Fibroblast of lung (primary cell): Measurements from ENCODE around the gene CCDC171. TPM values are rescaled to one million over a fixed set of nuclear protein-coding genes. Genes with fewer than 3 reads are reported as not detected.
A peak's percentile ranks its signal among the peaks of the same experiment; 100 is the strongest.

Experiments
- DNase-seq, 2 donors: peaks; one replicate each; pipeline versions ENCODE4 v3.0.0 to v3.0.0-alpha.2; 2010; ENCODE audit warnings: low read depth in 2 of 2
- H2AFZ ChIP-seq: 2 replicates; pipeline ENCODE4 v1.5.1; 2012; ENCODE audit warnings: low read length, control low read depth, inconsistent platforms
- H3K27ac ChIP-seq: 2 replicates; pipeline ENCODE4 v1.5.1; 2011; ENCODE audit warnings: low read length, control low read depth; ENCODE audit not compliant: insufficient read depth
- H3K27me3 ChIP-seq: 2 replicates; pipeline ENCODE4 v1.5.1; 2011; ENCODE audit warnings: mild to moderate bottlenecking, low read length; ENCODE audit not compliant: control insufficient read depth, insufficient read depth
- H3K36me3 ChIP-seq: 2 replicates; pipeline ENCODE4 v1.5.1; 2011; ENCODE audit warnings: low read length; ENCODE audit not compliant: control insufficient read depth, insufficient read depth
- H3K4me1 ChIP-seq: 2 replicates; pipeline ENCODE4 v1.5.1; 2011; ENCODE audit warnings: low read length; ENCODE audit not compliant: control insufficient read depth, insufficient read depth; ENCODE audit errors: extremely low read depth
- H3K4me2 ChIP-seq: 2 replicates; pipeline ENCODE4 v1.5.1; 2011; ENCODE audit warnings: low read length, control low read depth; ENCODE audit not compliant: insufficient read depth; ENCODE audit errors: extremely low read depth
- H3K4me3 ChIP-seq, 4 experiments: fragments of 200-600 bp in 1 of 4; sonication (generic) in 1 of 4; replicated peaks in 1 of 4; 2 replicates each; pipeline ENCODE4 v1.5.1; 2011 to 2016; ENCODE audit warnings: low read length in 4 of 4, low read depth in 3 of 4, mild to moderate bottlenecking in 3 of 4, control low read depth in 2 of 4, inconsistent platforms in 1 of 4, mixed read lengths in 1 of 4; ENCODE audit not compliant: insufficient read depth in 1 of 4; ENCODE audit errors: control extremely low read depth in 1 of 4
- H3K79me2 ChIP-seq: 2 replicates; pipeline ENCODE4 v1.5.1; 2012; ENCODE audit warnings: mild to moderate bottlenecking, low read length, inconsistent platforms; ENCODE audit not compliant: control insufficient read depth, insufficient read depth
- H3K9ac ChIP-seq: 2 replicates; pipeline ENCODE4 v1.5.1; 2011; ENCODE audit warnings: mild to moderate bottlenecking, low read length, control low read depth; ENCODE audit not compliant: insufficient read depth
- H3K9me3 ChIP-seq: 2 replicates; pipeline ENCODE4 v1.5.1; 2012; ENCODE audit warnings: low read depth, low read length; ENCODE audit not compliant: control insufficient read depth, insufficient read depth
- H4K20me1 ChIP-seq: 2 replicates; pipeline ENCODE4 v1.5.1; 2011; ENCODE audit warnings: low read length; ENCODE audit not compliant: control insufficient read depth, insufficient read depth; ENCODE audit errors: extremely low read depth
- EZH2 ChIP-seq: IDR thresholded peaks from 2 replicates; pipeline ENCODE4 v1.5.1; 2012; ENCODE audit warnings: low read length, control low read depth, mild to moderate bottlenecking; ENCODE audit errors: missing control alignments
- polyA plus RNA-seq, 2 donors: library from polyadenylated mRNA; depleted of rRNA in 1 of 2; stranded (reverse) in 1 of 2; unstranded in 1 of 2; fragments of >200 nt; gene quantifications; 2 replicates each; pipeline ENCODE4 v1.2.1, GENCODE V29; 2011 to 2012; ENCODE audit warnings: missing spikeins in 1 of 2
- total RNA-seq: library from RNA; depleted of rRNA; stranded (reverse); fragments of >200 nt; gene quantifications from 2 replicates; pipeline ENCODE4 v1.2.1, GENCODE V29; 2014
- TF ChIP-seq, protein P1 (sequence below), 2 donors: IDR thresholded peaks in 1 of 2; conservative IDR thresholded peaks in 1 of 2; 1 replicate in 1 of 2; 2 replicates in 1 of 2; pipeline ENCODE4 v1.5.1; 2011 to 2012; ENCODE audit warnings: low read length in 2 of 2, control low read depth in 1 of 2, inconsistent platforms in 1 of 2, low read depth in 1 of 2, mild to moderate bottlenecking in 1 of 2

CCDC171 gene
- total and polyA plus RNA-seq, 2 donors (not counting 1 experiment from before 2014, with no cell fraction given): 0.62 to 4.8 TPM

DNA sequence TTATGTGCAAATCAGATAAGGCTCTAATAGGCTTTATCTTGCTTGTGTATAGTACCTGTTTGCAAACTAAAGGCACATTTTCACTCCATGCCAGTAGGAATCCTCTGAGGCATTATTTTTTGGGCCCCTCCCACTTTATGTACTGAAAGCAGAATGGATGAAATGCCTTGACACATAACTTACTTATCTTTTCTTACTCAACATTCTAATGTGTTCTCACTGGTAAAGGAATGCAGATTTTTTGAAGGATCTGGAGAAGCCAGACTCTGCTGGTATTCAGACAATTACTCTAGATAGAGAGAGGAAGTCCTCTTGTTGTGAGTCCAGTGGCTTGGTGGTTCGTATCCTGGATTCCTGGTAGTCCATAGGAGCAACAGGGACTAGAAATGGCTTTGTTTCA, 336.7 kb downstream of the CCDC171 start:
- DNase-seq: peak; percentile 12 to 87
- Histone ChIP-seq H3K4me3 (no peak overlapping the region), H3K4me1 (no peaks in the 10 kb centered on the region), H3K9ac (no peak overlapping the region), H3K36me3 (no peaks in the 10 kb centered on the region), H3K4me2 (no peak overlapping the region), H4K20me1 (no peaks in the 10 kb centered on the region), H3K79me2 (no peaks in the 10 kb centered on the region), H3K27ac (no peak overlapping the region), H3K9me3 (no peaks in the 10 kb centered on the region), H2AFZ (no peak overlapping the region), H3K27me3 (no peaks in the 10 kb centered on the region)
- TF ChIP-seq EZH2: no peak

DNA sequence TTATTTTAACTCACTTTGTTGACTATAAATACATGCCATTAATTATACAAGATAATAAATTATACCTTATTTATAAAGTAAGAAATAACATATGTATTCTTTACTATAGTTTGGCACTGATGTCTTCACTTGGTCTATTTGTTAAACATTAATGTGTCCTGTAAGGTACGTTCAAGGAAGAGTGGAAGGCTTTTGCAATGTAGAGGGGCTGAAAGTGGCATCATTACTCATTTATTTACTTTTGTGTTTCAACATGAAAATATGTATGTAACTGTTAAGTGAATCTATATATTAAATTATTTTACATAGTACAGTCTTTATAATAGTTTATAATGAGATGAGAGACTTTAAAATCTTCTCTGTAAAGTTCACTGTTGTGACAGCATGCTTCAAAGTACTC, 348.7 kb downstream of the CCDC171 start:
- Histone ChIP-seq H3K27ac (no peak overlapping the region), H3K4me2 (no peak overlapping the region), H3K9ac (no peak overlapping the region), H3K27me3 (no peaks in the 10 kb centered on the region), H3K79me2 (no peaks in the 10 kb centered on the region), H3K4me3 (no peak overlapping the region), H3K4me1 (no peaks in the 10 kb centered on the region), H4K20me1 (no peaks in the 10 kb centered on the region), H3K9me3 (no peaks in the 10 kb centered on the region), H2AFZ (no peak overlapping the region), H3K36me3 (no peaks in the 10 kb centered on the region)
- peak in 1 of 2 donors; percentile 4 for DNase-seq
- no peak for TF ChIP-seq EZH2
- TF ChIP-seq, protein P1, sequence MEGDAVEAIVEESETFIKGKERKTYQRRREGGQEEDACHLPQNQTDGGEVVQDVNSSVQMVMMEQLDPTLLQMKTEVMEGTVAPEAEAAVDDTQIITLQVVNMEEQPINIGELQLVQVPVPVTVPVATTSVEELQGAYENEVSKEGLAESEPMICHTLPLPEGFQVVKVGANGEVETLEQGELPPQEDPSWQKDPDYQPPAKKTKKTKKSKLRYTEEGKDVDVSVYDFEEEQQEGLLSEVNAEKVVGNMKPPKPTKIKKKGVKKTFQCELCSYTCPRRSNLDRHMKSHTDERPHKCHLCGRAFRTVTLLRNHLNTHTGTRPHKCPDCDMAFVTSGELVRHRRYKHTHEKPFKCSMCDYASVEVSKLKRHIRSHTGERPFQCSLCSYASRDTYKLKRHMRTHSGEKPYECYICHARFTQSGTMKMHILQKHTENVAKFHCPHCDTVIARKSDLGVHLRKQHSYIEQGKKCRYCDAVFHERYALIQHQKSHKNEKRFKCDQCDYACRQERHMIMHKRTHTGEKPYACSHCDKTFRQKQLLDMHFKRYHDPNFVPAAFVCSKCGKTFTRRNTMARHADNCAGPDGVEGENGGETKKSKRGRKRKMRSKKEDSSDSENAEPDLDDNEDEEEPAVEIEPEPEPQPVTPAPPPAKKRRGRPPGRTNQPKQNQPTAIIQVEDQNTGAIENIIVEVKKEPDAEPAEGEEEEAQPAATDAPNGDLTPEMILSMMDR (conservative IDR thresholded peaks at IDR 0.05 in 1 of 2, IDR thresholded peaks at IDR 0.05 in 1 of 2; ENCODE audit: low read depth in 1 of 2, low read length in 2 of 2): no peak

DNA sequence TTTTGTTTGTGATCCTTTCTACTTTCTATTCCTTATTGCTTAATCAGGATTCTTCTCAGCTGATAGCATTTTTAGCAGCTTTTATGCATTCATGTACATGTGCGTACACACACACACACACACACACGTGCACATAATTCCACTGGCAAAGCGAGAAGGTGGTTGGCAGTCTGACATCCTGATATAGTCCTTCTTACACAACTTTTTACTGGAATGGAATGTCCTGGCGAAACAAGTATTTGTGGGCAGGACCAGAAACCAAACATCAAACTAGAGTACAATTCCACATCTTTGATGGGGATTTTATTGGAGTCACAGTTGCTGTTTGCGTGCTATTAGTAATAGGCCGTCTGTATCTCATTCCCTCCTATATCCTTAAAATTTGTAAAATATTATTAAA, 356.5 kb downstream of the CCDC171 start:
- no peaks in the 10 kb centered on the region for H4K20me1 ChIP-seq
- H3K27ac ChIP-seq: no peak overlapping the region
- H3K4me3 ChIP-seq: no peak overlapping the region
- TF ChIP-seq, protein P1 (conservative IDR thresholded peaks at IDR 0.05 in 1 of 2, IDR thresholded peaks at IDR 0.05 in 1 of 2; ENCODE audit: low read depth in 1 of 2, low read length in 2 of 2): no peak
- no peak for TF ChIP-seq EZH2
- no peaks in the 10 kb centered on the region for H3K36me3 ChIP-seq
- H3K79me2 ChIP-seq: no peaks in the 10 kb centered on the region
- H3K9me3 ChIP-seq: no peaks in the 10 kb centered on the region
- H3K9ac ChIP-seq: no peak overlapping the region
- H3K27me3 ChIP-seq: no peaks in the 10 kb centered on the region
- no peak overlapping the region for H2AFZ ChIP-seq
- no peak overlapping the region for H3K4me2 ChIP-seq
- no peaks in the 10 kb centered on the region for H3K4me1 ChIP-seq
- peak; percentile 67 to 68 for DNase-seq
